CD4-positive, alpha-beta T cell treated with Interleukin-12 subunit alpha and Interleukin-12 subunit beta, for 1 hour (primary cell): ENCODE results near the gene TNFRSF9.
"Not testable (repeated sequence)": the region's sequence is repeated elsewhere in the genome, so short reads cannot be mapped to it uniquely, and the experiment has no call there.

ENCODE experiments used
- DNase-seq: peaks from one replicate; pipeline ENCODE4 v3.0.0-alpha.2; 2020

Gene TNFRSF9

DNA sequence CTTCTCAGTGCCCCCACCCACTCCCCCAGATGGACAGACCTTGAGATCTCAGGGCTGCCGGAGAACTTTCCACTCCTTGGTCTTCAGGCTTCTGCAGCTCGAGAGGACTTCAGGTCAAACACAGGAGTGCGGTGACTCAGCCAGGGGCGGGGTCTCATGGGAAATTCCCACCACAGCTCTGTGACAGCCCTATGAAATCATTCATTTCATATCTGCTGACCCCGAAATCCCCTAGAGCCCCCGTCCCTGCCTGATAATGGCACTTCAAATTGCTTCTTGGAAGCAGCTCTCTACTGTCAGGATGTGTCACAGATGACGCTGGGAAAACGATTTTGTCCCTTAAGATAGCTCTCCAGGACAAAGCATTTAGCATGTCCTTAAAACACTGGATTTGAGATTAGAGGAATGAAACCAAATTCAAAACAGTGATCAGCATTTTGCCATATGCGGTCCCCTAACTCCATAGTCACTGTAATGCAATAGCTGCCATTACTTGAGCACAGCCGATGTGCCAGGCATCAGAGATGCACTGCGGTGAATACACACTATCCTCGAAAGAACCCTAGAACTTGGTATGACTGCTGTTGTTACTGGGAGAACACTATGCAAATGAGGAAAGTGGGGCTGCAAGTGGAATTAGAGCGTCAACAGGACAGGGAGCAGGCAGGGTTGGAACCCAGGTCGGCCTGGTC, at the start of gene TNFRSF9:
TNFRSF9 (minus strand) TSS at position 95 of the 692 bp plus-strand sequence. CDS start 845 bp downstream, outside the sequence.
- peak; percentile 69 for DNase-seq

DNA sequence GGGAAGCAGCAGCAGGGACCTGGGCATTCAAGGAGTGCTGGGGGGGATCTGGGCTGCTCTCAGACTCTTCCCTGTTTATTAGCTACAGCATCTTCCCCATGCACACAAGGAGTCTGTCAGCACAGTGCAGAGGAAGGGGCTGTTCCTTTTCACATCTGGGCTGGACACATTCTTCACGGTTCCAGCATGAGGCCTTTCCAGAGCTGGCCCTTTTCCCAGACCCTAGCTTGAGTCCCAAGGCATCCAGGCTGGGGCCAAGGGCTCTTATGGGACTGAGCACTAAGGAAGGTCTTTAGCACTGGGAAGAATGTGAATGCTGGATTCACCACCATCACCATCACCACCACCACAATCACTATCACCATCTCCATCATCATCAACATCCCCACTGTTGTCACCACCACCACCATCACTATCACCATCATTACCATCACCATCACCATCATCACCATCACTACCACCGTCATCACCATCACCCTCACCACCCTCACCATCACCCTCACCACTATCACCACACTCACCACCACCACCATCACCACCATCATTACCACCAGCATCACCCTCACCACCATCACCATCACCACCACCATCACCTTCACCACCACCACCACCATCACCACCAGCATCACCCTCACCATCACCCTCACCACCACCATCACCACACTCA, 49.3 kb upstream of the TNFRSF9 start:
- peak; percentile 3 for DNase-seq

DNA sequence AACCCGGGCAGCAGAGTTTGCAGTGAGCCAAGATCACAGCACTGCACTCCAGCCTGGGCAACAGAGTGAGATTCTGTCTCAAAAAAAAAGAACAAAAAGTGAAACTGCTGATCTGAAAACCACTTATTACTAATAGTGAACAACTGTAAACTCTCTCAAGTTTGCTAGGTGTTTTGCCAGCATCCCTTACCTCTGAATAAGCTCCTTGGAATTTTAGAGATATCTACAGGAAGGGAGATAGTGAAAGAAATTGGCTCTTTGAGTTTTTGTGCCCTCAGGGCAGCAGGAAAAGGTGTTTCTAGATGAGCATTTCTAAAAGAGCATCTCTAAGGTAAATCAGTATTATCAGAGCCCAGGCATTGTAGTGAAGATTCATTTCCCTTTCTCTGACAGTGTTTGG, 47.9 kb upstream of the TNFRSF9 start:
- DNase-seq: no peak

DNA sequence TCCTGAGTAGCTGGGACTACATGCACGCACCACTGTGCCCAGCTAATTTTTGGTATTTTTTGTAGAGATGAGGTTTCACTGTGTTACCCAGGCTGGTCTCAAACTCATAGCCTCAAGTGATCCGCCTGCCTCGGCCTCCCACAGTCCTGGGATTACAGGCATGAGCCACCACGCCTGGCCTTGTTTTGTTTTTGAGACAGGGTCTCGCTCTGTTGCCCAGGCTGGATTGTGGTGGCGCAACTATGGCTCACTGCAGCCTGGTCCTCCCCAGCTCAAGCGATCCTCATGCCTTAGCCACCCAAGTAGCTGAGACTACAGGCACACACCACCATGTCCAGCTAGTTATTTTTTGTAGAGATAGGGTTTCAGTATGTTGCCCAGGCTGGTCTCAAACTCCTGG, 46.9 kb upstream of the TNFRSF9 start:
- no peak for DNase-seq

DNA sequence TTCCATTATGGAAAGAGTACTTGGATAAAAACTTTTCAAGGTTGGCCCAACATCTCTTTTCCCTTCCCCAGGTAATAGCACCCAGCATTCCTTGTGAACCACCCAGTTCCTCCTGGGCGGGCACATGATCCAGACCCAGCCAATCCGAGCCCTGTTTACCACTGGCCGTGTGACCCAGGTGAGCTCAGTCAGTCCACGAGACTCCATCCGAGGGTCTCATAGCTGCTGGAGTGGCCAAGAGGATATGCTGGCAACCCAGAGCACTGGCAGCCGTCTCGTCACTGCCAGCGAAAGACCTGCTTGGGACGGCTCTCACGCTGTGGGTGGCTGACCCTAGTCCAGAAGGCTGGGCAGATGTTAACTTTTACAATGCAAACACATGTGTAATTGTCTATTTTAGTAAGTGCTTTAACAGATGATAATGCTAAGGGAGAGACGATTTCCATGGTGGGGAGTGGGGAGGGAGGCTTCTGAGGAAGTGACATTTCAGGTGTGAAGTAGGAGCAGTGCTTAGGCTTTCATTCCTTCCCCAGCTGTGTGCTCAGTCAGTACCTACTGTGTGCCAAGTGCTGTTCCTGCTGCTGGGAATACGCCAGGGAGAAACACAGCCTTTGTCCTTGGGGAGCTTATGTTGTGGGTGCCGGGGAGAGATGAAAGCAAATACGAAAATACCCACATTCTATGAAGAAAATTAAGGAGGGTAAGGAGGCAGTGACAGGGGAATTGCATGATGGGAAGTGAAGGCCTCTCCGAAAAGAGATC, 45.4 kb upstream of the TNFRSF9 start:
- DNase-seq: no peak

DNA sequence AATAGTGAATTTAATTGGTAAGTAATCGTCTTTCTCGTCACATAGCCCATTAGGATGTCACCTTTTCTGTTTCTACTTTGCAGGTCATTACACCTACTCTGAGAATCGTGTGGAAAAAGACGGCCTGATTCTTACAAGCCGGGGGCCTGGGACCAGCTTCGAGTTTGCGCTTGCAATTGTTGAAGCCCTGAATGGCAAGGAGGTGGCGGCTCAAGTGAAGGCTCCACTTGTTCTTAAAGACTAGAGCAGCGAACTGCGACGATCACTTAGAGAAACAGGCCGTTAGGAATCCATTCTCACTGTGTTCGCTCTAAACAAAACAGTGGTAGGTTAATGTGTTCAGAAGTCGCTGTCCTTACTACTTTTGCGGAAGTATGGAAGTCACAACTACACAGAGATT, 44.2 kb upstream of the TNFRSF9 start:
- DNase-seq: no peak

DNA sequence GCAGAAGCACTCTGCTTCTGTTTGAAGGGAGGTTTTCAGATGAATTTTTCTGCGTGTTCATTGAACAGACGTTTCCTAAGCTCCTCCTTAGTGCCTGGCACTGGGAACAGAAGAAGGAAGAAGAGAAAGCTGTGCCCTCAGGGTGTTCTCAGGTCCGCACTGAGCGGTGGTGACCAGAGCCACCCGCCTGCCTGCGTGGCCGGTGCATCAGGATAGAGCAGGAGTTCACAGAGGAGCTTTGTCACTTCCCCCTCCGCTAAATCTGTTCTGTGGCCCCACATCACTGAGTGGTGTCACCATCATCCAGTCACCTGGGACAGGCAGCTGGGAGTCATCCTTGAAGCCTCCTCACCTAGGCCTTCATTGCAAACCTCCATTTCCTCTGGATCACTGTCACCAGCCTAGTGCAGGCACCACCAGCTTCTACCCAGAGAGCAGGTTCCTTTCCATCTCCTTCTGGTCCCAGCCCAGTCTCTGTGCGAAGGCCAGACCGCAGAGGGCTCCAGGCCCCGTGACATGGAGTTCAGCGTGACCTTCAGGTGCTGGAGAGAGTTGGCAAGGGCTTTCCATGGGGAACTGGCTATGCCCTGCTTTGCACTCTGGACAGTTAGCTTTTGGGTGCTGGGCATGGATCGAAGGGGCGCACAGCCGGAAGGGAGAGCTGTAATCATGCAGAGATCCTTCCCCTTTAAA, 42.6 kb upstream of the TNFRSF9 start:
- no peak for DNase-seq

DNA sequence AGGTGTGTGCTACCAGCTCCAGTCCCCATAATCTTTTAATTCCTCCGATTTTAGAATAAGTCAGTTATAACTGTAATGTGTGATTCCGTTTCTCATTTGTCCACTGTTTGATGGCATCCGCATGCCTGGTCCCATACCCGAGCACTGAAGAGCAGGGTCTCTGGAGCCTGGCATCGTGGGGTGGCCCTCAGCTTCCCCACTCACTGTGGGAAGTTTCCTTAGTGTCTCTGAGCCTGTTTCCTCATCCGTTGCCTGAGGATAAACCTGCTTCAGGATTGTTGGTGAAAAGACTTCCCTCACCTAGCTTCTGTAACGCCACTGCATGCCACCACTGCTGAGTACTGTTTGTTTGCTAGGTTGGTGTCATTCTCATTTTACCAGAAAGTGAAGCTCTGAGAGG, 40.3 kb upstream of the TNFRSF9 start:
- DNase-seq: no peak

DNA sequence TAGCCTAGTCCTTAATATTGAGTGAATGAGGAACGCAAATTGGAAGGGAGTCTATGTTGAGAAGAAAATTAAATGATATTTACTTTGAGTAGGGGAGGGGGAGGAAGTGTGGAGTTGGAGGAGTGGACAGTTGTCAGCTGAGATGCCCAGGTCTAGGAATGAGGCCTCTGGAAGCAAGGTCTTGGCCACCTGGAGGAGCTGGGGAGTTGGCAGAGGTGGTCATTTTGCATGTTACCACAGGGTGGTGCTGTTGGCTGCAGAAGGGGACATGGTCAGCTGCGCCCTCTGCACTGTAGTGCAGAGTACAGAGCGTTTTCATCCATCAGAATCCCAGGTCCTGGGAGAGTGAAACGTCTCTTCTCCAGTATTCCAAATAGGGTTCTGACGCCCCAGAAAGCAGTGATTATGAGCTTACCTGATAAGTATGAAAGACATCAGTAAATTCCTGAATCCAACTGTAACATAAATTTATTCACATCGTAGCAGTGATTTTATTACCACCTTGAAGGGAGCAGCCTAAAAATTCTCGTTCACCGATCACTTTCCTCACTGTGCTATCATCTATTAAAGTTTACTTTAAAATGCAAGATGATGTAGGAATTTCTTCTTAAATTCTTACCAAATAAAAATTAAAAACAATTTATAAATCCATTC, 34.7 kb upstream of the TNFRSF9 start:
- DNase-seq: peak; percentile 36

DNA sequence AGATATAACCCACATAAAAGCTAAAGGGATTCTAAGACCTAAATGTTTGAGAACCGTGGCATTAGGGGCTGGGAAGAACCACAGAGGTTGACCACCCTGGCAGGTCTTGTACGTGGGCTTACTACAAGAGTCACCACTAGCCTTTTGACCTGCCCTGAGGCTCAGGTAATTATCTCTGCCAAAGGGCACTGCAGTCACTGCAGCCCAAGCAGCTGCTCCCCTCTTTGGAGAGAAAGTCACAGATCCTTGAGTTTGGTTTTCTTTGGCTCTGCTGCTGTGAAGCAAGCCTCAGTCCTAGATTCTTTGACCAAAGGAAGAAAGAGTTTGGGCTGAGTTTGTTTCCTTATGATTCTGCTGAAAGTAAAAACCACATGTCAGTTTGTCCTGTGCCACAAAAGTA, 32.4 kb upstream of the TNFRSF9 start:
- no peak for DNase-seq

DNA sequence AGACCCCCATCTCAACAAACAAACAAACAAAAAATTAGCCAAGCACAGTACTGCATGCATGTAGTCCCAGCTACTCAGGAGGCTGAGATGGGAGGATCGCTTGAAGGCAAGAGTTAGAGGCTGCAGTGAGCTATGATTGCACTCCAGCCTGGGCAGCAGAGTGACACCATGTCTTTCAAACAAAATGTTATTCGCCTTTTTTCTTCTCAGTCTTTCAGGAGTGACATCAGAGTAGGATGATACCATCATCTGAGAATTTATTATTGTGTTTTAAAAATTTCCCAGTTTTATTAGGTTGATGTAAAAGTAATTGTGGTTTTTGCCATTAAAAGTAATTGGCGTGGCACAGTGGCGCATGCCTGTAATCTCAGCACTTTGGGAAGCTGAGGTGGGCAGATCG, 31.6 kb upstream of the TNFRSF9 start:
- DNase-seq: no peak

DNA sequence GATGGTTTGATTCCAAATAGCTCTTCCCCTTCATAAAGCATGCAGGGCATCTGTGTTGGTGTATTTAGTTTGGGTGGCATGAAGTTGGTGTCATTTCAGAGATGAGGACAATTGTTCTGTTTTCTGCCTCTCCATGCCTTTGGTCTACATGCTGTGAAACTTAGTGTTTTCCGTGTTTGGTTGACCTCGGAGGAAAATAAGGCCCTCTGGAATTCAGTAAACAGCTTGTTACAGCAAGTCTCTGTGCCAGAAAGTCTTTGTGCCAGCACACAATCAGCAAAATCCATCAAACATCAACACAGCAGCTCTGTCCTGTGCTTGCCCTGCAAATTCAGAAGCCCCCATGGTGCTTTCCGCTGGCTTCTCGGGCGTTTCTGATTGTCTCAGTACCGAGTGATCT, 30.4 kb upstream of the TNFRSF9 start:
- DNase-seq: no peak

DNA sequence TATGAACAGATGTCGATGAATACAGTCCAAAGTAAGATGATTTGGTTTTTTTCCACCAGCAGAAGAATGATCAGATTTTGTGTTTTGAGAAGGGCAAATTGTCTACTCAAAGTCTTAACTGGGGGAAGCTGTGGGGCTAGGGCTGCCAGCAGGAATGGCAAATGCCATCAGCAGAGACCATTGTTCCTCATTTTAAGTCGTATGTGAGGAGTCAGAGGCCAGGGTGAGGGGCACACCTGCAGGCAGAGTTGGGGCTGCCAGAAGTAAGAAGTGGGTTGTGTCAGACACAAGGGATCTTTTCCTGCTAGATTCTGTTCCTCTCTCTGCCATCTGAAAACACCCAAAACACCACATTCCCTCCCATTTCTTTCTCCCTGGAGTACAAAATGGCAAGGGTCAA, 29.6 kb upstream of the TNFRSF9 start:
- DNase-seq: no peak

DNA sequence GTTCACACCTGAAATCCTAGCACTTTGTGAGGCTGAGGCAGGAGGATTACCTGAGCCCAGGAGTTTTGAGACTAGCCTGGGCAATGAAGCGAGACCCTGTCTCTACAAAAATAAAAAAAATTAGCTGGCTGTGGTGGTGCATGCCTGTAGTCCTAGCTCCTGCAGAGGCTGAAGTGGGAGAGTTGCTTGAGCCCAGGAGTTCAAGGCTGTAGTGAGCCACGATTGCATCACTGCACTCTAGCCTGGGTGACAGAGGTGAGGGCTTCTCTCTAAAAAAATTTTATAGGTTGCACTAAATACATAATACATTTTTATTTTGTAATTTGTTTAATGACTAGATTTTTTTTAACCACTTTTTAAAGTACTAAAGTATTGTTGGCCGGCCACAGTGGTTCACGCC, 27.0 kb upstream of the TNFRSF9 start:
- DNase-seq: no peak

DNA sequence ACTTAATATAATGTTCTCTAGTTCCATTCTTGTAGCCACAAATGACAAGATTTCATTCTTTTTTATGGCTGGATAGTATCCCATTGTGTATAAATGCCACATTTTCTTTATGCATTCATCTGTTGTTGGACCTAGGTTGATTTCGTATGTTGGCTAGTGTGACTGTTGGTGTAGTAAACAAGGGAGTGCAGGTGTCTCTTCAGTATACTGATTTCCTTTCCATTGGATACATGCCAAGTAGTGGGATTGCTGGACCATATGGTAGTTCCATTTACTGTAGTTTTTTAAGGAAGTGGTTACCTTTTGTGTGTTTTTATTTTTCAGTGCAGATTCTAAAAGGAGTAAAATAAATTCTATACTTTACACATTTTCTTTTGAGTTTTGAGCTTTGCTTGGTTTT, 26.6 kb upstream of the TNFRSF9 start:
- no peak for DNase-seq

DNA sequence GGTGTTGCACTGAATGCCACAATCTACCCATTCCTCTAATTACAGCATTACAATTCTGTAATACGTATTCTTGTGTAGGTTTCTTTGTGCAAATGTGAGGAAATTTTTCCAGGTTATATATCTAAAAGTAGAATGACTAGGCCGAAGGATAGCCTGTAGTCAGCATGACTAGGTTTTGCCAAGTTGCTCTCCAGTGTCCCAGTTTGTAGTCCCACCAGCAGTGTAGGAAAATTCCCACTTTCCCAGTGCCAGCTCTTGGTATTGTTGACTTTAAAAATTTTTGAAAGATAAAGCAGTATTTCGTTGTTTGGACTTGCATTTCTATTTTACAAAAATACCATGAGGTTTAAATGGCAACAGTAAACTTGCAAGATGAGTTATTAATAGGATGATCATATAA, 23.8 kb upstream of the TNFRSF9 start:
- no peak for DNase-seq

DNA sequence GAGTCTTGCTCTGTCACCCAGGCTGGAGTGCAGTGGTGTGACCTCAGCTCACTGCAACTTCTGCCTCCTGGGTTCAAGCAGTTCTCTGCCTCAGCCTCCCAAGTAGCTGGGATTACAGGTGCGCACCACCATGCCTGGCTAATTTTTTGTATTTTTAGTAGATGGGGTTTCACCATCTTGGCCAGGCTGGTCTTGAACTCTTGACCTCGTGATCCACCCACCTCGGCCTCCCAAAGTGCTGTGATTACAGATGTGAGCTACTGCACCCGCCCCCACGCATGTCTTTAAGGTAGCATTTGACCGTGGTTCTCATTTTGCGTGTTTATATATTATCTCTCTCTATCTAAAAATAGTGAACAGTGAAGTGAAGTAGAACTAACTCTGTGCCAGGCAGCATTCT, 23.2 kb upstream of the TNFRSF9 start:
- not testable (repeated sequence) for DNase-seq

DNA sequence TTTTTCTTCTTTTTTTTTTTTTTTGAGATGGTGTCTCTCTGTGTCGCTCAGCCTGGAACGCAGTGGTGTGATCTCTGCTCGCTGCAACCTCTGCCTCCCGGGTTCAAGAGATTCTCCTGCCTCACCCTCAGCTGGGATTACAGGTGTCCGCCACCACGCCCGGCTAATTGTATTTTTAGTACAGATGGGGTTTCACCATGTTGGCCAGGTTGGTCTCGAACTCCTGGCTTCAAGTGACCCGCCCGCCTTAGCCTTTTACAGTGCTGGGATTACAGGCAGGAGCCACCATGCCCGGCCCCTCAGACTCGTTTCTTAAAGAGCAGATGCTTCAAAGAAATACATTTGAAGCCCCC, 22.7 kb upstream of the TNFRSF9 start:
- DNase-seq: not testable (repeated sequence)

DNA sequence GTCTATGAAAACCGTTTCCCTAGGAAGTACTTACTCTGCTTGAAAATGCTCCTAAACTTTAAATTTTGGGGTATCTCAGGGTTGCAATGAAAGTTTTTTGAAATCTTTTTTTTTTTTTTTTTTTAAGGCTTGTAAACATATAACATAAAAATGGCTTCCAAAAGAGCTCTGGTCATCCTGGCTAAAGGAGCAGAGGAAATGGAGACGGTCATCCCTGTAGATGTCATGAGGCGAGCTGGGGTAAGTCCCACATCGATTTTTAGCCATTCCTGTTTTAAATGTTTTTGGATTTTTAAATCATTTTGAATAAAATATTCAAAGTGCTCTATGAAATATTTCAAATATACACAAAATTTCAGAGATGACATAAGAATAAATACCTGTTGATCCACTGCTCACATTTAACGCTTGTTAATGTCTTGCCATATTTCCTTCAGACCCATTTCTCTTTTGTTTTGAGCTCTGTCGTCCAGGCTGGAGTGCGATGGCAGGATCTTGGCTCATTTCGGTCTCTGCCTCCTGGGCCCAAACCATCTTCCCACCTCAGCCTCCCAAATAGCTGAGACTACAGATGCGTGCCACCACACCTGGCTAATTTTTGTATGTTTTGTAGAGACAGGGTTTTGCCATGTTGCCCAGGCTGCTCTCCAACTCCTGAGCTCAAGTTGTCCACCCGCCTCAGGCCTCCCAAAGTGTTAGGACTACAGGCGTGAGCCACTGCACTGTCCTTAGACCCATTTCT, 22.2 kb upstream of the TNFRSF9 start:
- no peak for DNase-seq

DNA sequence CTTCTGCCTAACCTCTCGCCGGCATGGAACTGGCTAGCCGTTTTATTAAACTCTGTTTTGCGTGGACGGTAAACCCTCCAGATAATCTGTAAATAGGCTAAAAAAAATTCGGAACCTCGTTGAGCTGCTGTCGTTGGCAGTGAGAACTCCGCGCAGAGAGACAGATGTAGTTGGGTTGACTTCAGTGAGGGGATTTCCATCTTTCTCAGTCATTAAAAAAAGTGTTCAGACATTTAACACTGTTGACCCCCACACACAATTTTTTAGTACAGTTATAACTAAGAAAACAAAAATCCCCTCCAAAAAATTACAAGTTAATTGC, 21.3 kb upstream of the TNFRSF9 start:
- DNase-seq: peak; percentile 70

DNA sequence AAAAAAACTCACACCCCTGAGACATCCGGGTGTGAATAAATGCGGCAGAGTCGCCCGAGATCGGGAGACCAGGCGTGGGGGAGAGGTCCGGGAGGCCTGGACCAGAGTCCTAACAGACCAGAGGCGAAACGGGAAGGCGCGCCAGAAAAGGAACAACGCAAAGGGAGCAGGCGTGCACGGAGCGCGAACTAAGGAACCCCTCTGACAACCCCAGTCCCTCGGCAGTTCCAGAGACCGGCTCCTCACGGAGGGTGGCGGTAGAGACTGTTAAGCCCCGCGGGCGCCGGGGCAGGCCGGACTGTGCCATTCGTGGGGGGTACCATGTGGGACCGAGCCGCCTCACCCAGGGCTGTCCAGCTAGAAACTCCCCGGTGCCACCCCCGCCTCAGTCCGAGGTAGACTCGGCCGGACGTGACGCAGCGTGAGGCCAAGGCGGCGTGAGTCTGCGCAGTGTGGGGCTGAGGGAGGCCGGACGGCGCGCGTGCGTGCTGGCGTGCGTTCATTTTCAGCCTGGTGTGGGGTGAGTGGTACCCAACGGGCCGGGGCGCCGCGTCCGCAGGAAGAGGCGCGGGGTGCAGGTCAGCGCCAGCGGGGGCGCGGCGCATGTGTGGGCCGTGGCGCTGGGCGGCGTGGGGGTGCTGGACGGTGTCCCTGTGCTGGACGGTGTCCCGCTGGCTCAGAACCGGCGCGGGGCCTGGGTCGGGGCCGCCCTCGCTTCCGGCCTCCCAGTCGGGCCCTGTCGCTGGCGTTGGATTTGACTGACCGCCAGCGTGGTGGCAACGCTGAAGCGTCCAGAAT, 20.8 kb upstream of the TNFRSF9 start, which contains the start of gene PARK7:
PARK7 (plus strand) TSS at position 496 of the 798 bp plus-strand sequence. CDS start 1,075 bp downstream, outside the sequence.
- peak; percentile 100 for DNase-seq

DNA sequence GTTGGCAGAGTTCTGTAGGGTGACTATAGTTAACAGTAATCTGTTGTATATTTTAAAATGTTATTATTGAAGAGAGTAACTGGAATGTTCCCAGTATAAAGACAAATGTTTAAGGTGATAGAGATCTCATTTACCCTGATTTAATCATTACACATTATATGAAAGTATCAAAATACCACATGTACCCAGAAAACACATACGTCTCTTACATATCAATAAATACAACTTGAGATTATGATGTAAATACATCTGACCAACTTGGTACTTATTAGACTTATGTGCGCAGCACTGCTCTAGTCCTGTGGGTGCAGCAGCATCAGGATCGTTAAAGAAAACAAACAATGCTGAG, 20.2 kb upstream of the TNFRSF9 start:
- no peak for DNase-seq
